ENCODE results near the gene MBOAT2. TPM values are rescaled to one million over a fixed set of nuclear protein-coding genes. Genes with fewer than 3 reads are reported as not detected.

MBOAT2 gene
- total and polyA plus RNA-seq, 2 experiments from 2014 or later, result 15.9 to 22.7 TPM

GRCh38 chr2:8938384-8938783 is 65.1 kb downstream of the MBOAT2 start:
- Histone ChIP-seq H3K9me2 (ENCODE audit: insufficient read depth) (no peaks in the 10 kb centered on the region), H3K27ac (ENCODE audit: low read depth) (no peak overlapping the region), H3K4me2 (no peak overlapping the region), H3K36me3 (ENCODE audit: insufficient read depth) (no peaks in the 10 kb centered on the region), H3K4me1 (ENCODE audit: insufficient read depth) (no peaks in the 10 kb centered on the region), H3K79me2 (replicated peaks; ENCODE audit: insufficient read depth) (no peaks in the 10 kb centered on the region), H2AFZ (no peak overlapping the region), H3K4me3 (no peak overlapping the region), H3K27me3 (ENCODE audit: insufficient read depth) (no peaks in the 10 kb centered on the region), H4K20me1 (replicated peaks; ENCODE audit: insufficient read depth) (no peaks in the 10 kb centered on the region), H3F3A (replicated peaks; ENCODE audit: low read depth) (no peaks in the 10 kb centered on the region)
- DNase-seq (ENCODE audit: low spot score) (no peak), ATAC-seq (no peak)
- Mint-ChIP-seq H3K9me3 (no peaks in the 10 kb centered on the region), H3K27me3 (ENCODE audit: insufficient read depth, low read depth, poor library complexity) (no peaks in the 10 kb centered on the region), H3K27ac (no peak overlapping the region), H3K4me3 (no peak overlapping the region), H3K4me1 (peaks cover 16% of the 10 kb centered on the region), H3K36me3 (ENCODE audit: low read depth) (peaks cover 9% of the 10 kb centered on the region)
- no peak for TF ChIP-seq STAT1 (IDR thresholded peaks at IDR 0.05; ENCODE audit: unreplicated experiment)
- TF ChIP-seq POLR2AphosphoS5 (IDR thresholded peaks at IDR 0.05; ENCODE audit: low read depth), result no peak
- TF ChIP-seq CTCF (conservative IDR thresholded peaks at IDR 0.05; ENCODE audit: low read depth in 2 of 2), result no peak
- TF ChIP-seq ZNF331 (CRISPR knock-in tag; IDR thresholded peaks at IDR 0.05; ENCODE audit: low read depth), result no peak
- TF ChIP-seq CREB1 (CRISPR knock-in tag; IDR thresholded peaks at IDR 0.05; ENCODE audit: low read depth), result no peak
- no peak for TF ChIP-seq ETS1 (IDR thresholded peaks at IDR 0.05)
- no peak for TF ChIP-seq REST (IDR thresholded peaks at IDR 0.05; ENCODE audit: unreplicated experiment)
- TF ChIP-seq EZH2phosphoT487 (IDR thresholded peaks at IDR 0.05; ENCODE audit: unreplicated experiment), result no peak
- no peak for TF ChIP-seq ZNF462 (CRISPR knock-in tag; IDR thresholded peaks at IDR 0.05)
- no peak for TF ChIP-seq EZH2 (IDR thresholded peaks at IDR 0.05; ENCODE audit: low read depth, unreplicated experiment)
- no peak for TF ChIP-seq ZNF114 (CRISPR knock-in tag; IDR thresholded peaks at IDR 0.05)
- no peak for TF ChIP-seq NANOG (IDR thresholded peaks at IDR 0.05; ENCODE audit: borderline replicate concordance)
- TF ChIP-seq JUNB (IDR thresholded peaks at IDR 0.05; ENCODE audit: unreplicated experiment), result no peak

All from GM23338 (cell line).